K562 (cell line): Measurements from ENCODE around the gene SCAPER. TPM values are rescaled to one million over a fixed set of nuclear protein-coding genes. Genes with fewer than 3 reads are reported as not detected.
A peak's percentile ranks its signal among the peaks of the same experiment; 100 is the strongest.

ENCODE experiments used
- ATF6 ChIP-seq: sonication (generic); formaldehyde crosslinking; IDR thresholded peaks from 2 replicates; pipeline ENCODE4 v1.4.0; 2020; ENCODE audit warnings: mild to moderate bottlenecking, missing genetic modification reagents
- CBFA2T2 ChIP-seq: fragments of 450-650 bp; conservative IDR thresholded peaks from 2 replicates; pipeline ENCODE4 v1.6.1; 2017; ENCODE audit warnings: mild to moderate bottlenecking
- FOXM1 ChIP-seq, 2 experiments: fragments of 450-650 bp in 1 of 2; sonication (generic) in 1 of 2; formaldehyde crosslinking in 1 of 2; IDR thresholded peaks; 2 replicates each; pipeline versions ENCODE4 v1.6.1 to v1.9.0; 2017 to 2022; ENCODE audit warnings: low read depth in 2 of 2, mild to moderate bottlenecking in 2 of 2, missing genetic modification reagents in 1 of 2, moderate library complexity in 1 of 2
- GATAD2B ChIP-seq: fragments of 450-650 bp; IDR thresholded peaks from 2 replicates; pipeline ENCODE4 v1.6.1; 2017; ENCODE audit warnings: mild to moderate bottlenecking, borderline replicate concordance
- HDGF ChIP-seq: fragments of 450-650 bp; IDR thresholded peaks from 2 replicates; pipeline ENCODE4 v1.6.1; 2016
- NRF1 ChIP-seq, 2 experiments: fragments of 450-650 bp; IDR thresholded peaks in 1 of 2; conservative IDR thresholded peaks in 1 of 2; 2 replicates each; pipeline ENCODE4 v1.6.1; 2014; ENCODE audit warnings: mild to moderate bottlenecking in 2 of 2
- RNF219 ChIP-seq: fragments of 250-450 bp; sonication (Bioruptor Pico); IDR thresholded peaks from 2 replicates; pipeline ENCODE4 v1.5.0; 2022; ENCODE audit warnings: mild to moderate bottlenecking
- TFE3 ChIP-seq: fragments of 450-650 bp; formaldehyde crosslinking; IDR thresholded peaks from 2 replicates; pipeline ENCODE4 v1.4.0; 2020; ENCODE audit warnings: mild to moderate bottlenecking, mixed read lengths
- THRA ChIP-seq: fragments of 450-650 bp; IDR thresholded peaks from 2 replicates; pipeline ENCODE4 v1.6.1; 2017; ENCODE audit warnings: mild to moderate bottlenecking, moderate library complexity
- XRCC3 ChIP-seq: fragments of 450-650 bp; IDR thresholded peaks from 2 replicates; pipeline ENCODE4 v1.6.1; 2017; ENCODE audit warnings: mild to moderate bottlenecking, moderate library complexity
- polyA plus RNA-seq, 8 experiments: library from polyadenylated mRNA; depleted of rRNA in 4 of 8; stranded (reverse) in 5 of 8; unstranded in 3 of 8; fragments of >200 nt; fragmentation: Nextera tagmentation in 2 of 8; fragmentation: Illumina TruSeq in 1 of 8; extraction: Ambion mirVana in 2 of 8; extraction: Trizol in 1 of 8; gene quantifications; 2 replicates each; pipeline versions ENCODE4 v1.2.1 to v1.2.3, GENCODE V29; 2011 to 2014; ENCODE audit warnings: inconsistent platforms in 1 of 8, missing spikeins in 1 of 8
- total RNA-seq, 7 experiments: library from RNA; depleted of rRNA in 6 of 7; stranded (reverse); fragments of >200 nt in 6 of 7; fragmentation: Illumina TruSeq in 2 of 7; extraction: Trizol in 2 of 7; gene quantifications; 2 replicates each; pipeline versions ENCODE4 v1.2.1 to v1.2.3, GENCODE V29; 2011 to 2021; ENCODE audit warnings: low replicate concordance in 1 of 7

SCAPER gene
- total and polyA plus RNA-seq, 9 of the 15 experiments (the other 6 are each of a cell fraction or from before 2014, with no cell fraction given), result 1.3 to 5.7 (median 3.2) TPM

GRCh38 chr15:76338486-76339304, 566.4 kb downstream of the SCAPER start (continued):
- TF ChIP-seq RNF219 (CRISPR knock-in tag) (no peak), ATF6 (CRISPR knock-in tag) (0 out of 2 replicates have a peak, but pooled peaks have one; percentile 33), XRCC3 (no peak), FOXM1 (IDR thresholded peaks at IDR 0.05; ENCODE audit: low read depth) (no peak), FOXM1 (CRISPR knock-in tag; IDR thresholded peaks at IDR 0.05; ENCODE audit: low read depth) (0 out of 2 replicates have a peak, but pooled peaks have one; percentile 1), NRF1 (conservative IDR thresholded peaks at IDR 0.05 in 1 of 2, IDR thresholded peaks at IDR 0.05 in 1 of 2) (peak in 1 of 2 experiments; percentile 11; a peak in 1 of 4 replicates), THRA (no peak), TFE3 (CRISPR knock-in tag) (no peak), CBFA2T2 (no peak), GATAD2B (0 out of 2 replicates have a peak, but pooled peaks have one; percentile 22), HDGF (peak; percentile 69; the same call in 1 of the 2 replicates)
